Brain microvascular endothelial cell (primary cell): ENCODE results near the gene AP3B1.

Experiments
- DNase-seq: peaks from one replicate; pipeline ENCODE4 v3.0.0-alpha.2; 2020
- H3K27ac ChIP-seq: fragments of 250-450 bp; sonication (Bioruptor Pico); 2 replicates; pipeline ENCODE4 v1.5.1; 2020; ENCODE audit warnings: mild to moderate bottlenecking, moderate library complexity
- H3K27me3 ChIP-seq: fragments of 250-450 bp; sonication (Bioruptor Pico); replicated peaks from 2 replicates; pipeline ENCODE4 v1.5.1; 2020; ENCODE audit warnings: mild to moderate bottlenecking
- H3K36me3 ChIP-seq: fragments of 250-450 bp; sonication (Bioruptor Pico); replicated peaks from 2 replicates; pipeline ENCODE4 v1.5.1; 2020; ENCODE audit warnings: mild to moderate bottlenecking
- H3K4me3 ChIP-seq: 2 replicates; pipeline ENCODE4 v1.5.1; 2011; ENCODE audit warnings: low read depth, mild to moderate bottlenecking, control low read depth, low read length, moderate library complexity
- CTCF ChIP-seq: IDR thresholded peaks from 2 replicates; pipeline ENCODE4 v1.5.1; 2011; ENCODE audit warnings: low read depth, mild to moderate bottlenecking, moderate library complexity, low read length, control low read depth, inconsistent platforms; ENCODE audit errors: missing control alignments
- in situ Hi-C: cut with HindIII; loops from 2 replicates; pipeline ENCODE4 v1.10.0; 2017; ENCODE audit warnings: low sequenced_read_pairs, low pct_ligation_motif_present

Gene AP3B1

GRCh38 chr5:77986261-77986660 lies 308.2 kb downstream of the AP3B1 start:
- no peak overlapping the region for H3K4me3 ChIP-seq
- no peak for DNase-seq
- H3K36me3 ChIP-seq = no peaks in the 10 kb centered on the region
- in situ Hi-C loops = no loop called here
- no peak for TF ChIP-seq CTCF
- no peaks in the 10 kb centered on the region for H3K27me3 ChIP-seq
- H3K27ac ChIP-seq = no peak overlapping the region

- in situ Hi-C loops = no loop called here
- no peak for DNase-seq
- H3K27ac ChIP-seq = no peak overlapping the region
- no peak for TF ChIP-seq CTCF
- H3K4me3 ChIP-seq = no peak overlapping the region
- H3K36me3 ChIP-seq = no peaks in the 10 kb centered on the region
- H3K27me3 ChIP-seq = no peaks in the 10 kb centered on the region
Measured at GRCh38 chr5:77985247-77985646, 309.3 kb downstream of the AP3B1 start.

- TF ChIP-seq CTCF = no peak
- Histone ChIP-seq H3K4me3 (no peak overlapping the region), H3K27me3 (peaks cover 4% of the 10 kb centered on the region), H3K36me3 (no peaks in the 10 kb centered on the region), H3K27ac (no peak overlapping the region)
- no peak for DNase-seq
- in situ Hi-C loops = no loop called here
Measured at GRCh38 chr5:77984587-77984986, 309.9 kb downstream of the AP3B1 start.

- TF ChIP-seq CTCF = no peak
- Histone ChIP-seq H3K27me3 (peaks cover 6% of the 10 kb centered on the region), H3K36me3 (no peaks in the 10 kb centered on the region), H3K4me3 (no peak overlapping the region), H3K27ac (no peak overlapping the region)
- no peak for DNase-seq
- in situ Hi-C loops = no loop called here
Measured at GRCh38 chr5:77983482-77984199, 310.9 kb downstream of the AP3B1 start.

- Histone ChIP-seq H3K27ac (no peak overlapping the region), H3K36me3 (no peaks in the 10 kb centered on the region), H3K27me3 (peaks cover 6% of the 10 kb centered on the region), H3K4me3 (no peak overlapping the region)
- DNase-seq = no peak
- in situ Hi-C loops = no loop called here
- TF ChIP-seq CTCF = no peak
Measured at GRCh38 chr5:77981820-77982219, 312.7 kb downstream of the AP3B1 start.

GRCh38 chr5:77974576-77974975 lies 319.9 kb downstream of the AP3B1 start:
- TF ChIP-seq CTCF = no peak
- in situ Hi-C loops = no loop called here
- no peak overlapping the region for H3K4me3 ChIP-seq
- H3K27ac ChIP-seq = no peak overlapping the region
- no peak for DNase-seq
- peaks cover 51% of the 10 kb centered on the region for H3K27me3 ChIP-seq
- H3K36me3 ChIP-seq = no peaks in the 10 kb centered on the region
